CD4-positive, alpha-beta T cell treated with Interleukin-15 for 1 hour (primary cell): ENCODE data around the gene TRIM6.
"Not testable (repeated sequence)": the region's sequence is repeated elsewhere in the genome, so short reads cannot be mapped to it uniquely, and the experiment has no call there.

Experiments used
- DNase-seq: peaks from one replicate; pipeline ENCODE4 v3.0.0-alpha.2; 2020

Gene TRIM6

DNA sequence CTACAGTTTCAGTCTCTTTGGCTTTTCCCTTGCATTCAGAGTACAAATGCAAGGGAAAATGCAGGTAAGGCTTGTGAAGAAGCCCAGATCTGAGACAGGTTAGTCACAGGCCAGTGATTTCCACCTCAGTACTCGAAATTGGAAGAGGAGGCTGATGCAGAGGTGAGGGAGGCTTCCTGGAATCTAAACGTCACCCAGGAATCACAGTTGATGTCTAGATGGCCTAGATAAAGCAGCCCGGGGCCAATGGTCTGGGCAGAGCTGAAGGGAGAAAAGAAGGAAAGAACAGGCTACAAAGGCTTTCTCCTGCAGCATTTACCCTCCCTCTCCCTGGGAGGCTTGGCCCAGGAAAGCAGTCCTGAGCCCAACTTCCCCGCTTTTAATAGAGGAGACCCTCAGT is 8.5 kb downstream of the TRIM6 start:
- no peak for DNase-seq

- no peak for DNase-seq
Observed at GRCh38 chr11:5605849-5606248, 9.4 kb downstream of the TRIM6 start.

- DNase-seq, result no peak
Observed at GRCh38 chr11:5608808-5609207, 12.4 kb downstream of the TRIM6 start.

DNA sequence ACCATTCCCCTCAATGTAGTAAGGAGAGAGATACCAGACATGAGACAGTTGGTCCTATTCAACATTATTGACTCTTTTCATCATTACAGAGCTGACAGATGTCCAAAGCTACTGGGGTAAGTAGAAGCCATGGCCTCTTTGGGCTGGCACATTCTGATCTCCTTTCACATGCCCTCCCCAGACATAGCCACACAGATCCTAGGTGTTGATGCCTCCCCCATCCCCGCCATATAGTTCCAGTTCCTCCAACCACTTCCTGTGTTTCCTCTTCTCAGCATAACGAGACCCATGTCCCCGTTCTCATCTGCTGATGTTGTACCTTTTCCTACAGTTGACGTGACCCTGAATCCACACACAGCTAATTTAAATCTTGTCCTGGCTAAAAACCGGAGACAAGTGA is 14.0 kb downstream of the TRIM6 start:
- DNase-seq, result no peak

- DNase-seq, result no peak
Observed at GRCh38 chr11:5611627-5612026, 15.2 kb downstream of the TRIM6 start.

DNA sequence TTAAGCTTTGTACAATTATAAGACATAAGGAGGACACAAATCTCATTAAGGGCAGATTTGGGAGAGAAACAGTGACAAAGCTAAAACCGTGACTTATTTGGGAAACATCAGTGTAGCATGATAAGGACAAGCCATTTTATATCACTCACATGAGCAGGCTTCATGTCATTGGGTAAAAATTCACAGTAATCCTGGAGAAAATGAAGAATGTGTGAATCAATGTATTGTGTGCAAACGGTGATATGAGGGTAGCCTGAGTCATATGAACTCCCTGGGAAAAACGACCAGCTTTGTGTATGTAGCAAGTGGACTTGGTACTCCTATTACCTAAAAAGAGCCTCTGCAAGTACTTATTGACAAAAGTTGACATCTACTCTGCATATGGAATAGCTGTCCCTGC is 22.4 kb downstream of the TRIM6 start:
- no peak for DNase-seq

DNA sequence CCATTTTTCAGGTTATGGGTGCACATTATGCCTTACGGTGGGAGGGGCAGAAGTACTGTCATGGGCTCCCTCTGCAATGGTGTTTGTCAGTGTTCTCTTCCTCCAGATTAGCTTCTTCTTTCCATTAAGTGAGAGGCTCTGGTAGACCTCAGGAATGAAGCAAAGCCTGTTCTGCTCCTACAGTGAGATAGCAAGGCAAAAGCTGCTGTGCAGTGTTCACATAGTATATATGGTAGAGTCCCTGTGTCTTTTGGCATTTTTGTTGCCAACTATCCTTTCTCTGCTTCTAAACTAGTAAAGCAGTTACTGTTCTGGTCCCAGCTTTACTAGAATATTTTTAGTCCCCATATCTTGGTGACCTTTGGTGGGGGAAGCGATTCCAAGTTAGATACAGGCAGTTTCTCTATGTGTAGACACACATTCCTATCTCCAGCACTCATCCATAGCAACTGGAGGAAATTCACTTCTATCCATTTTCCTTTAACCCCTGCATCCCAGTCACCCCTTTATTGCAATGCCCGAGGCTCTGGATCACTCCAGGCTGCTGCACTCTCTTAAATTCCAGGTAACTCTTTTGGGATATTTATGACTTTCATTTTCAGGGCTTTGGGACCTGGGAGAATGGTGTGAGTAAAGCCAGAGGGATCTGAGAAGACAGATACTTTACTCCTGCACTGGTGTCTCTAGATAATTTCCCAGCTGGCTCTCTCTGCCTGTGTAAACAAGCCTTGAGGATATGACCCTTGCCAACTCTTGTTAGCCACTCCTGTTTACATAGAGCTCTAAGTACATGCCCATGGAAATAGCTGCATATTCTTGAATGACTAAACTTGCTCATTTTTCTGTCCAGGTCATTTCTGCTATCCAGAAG is 24.4 kb downstream of the TRIM6 start:
- DNase-seq, result no peak

GRCh38 chr11:5621580-5621979 is 25.1 kb downstream of the TRIM6 start:
- DNase-seq, result no peak

GRCh38 chr11:5622802-5623201 is 26.4 kb downstream of the TRIM6 start:
- DNase-seq, result no peak

- peak; percentile 67 for DNase-seq
Observed at GRCh38 chr11:5624489-5625279, 28.2 kb downstream of the TRIM6 start, which contains the start of gene TRIM34. TRIM34 (plus strand) TSS chr11:5625001; CDS start chr11:5632332, 7,331 bp downstream.

GRCh38 chr11:5625281-5625680 is 28.8 kb downstream of the TRIM6 start:
- no peak for DNase-seq

- DNase-seq, result no peak
Observed at GRCh38 chr11:5626196-5626595, 29.8 kb downstream of the TRIM6 start.

GRCh38 chr11:5631417-5631816 is 35.0 kb downstream of the TRIM6 start:
- DNase-seq, result no peak

- DNase-seq, result no peak
Observed at GRCh38 chr11:5631969-5632635, 35.7 kb downstream of the TRIM6 start.

- no peak for DNase-seq
Observed at GRCh38 chr11:5639953-5640352, 43.5 kb downstream of the TRIM6 start.

DNA sequence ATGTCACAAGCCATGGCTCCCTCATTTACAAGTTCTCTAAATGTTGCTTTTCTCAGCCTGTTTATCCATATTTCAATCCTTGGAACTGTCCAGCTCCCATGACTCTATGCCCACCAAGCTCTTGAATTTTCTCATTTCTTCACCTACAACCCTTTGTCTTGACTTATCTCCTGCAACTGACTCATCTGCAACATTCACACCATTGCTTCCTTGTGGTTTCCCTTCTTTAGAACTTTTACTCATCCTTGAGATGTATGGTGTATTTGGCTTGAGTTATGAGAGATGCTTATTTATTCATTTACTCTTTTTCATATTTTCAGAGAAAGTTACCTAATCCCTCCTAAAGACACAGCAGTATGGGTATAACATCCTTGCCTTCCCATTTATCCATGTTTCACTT is 47.1 kb downstream of the TRIM6 start:
- no peak for DNase-seq

GRCh38 chr11:5646139-5646538 is 49.7 kb downstream of the TRIM6 start:
- DNase-seq, result no peak

DNA sequence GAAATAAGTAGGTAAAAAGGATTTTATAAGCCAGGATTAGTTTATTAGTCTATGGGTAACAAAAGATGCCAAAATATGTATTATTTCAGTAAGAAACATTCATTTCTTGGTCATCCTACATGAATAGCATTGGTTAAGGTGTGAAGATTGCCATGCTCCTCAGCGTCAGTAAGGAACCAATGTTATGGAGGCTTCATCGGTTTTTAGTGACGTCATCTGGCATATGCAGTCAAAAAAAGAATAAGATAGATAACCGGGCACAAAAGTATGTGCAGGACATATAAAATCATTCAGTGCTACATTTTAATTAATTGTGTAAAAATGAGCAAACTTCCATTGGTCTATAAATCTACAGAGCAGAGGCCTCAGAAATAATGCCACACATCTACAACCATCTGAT is 59.0 kb downstream of the TRIM6 start:
- no peak for DNase-seq

GRCh38 chr11:5656956-5657355 is 60.5 kb downstream of the TRIM6 start:
- DNase-seq, result not testable (repeated sequence)

- no peak for DNase-seq
Observed at GRCh38 chr11:5658318-5658717, 61.9 kb downstream of the TRIM6 start.
